ENCODE measurements around the gene COA7.

DNA sequence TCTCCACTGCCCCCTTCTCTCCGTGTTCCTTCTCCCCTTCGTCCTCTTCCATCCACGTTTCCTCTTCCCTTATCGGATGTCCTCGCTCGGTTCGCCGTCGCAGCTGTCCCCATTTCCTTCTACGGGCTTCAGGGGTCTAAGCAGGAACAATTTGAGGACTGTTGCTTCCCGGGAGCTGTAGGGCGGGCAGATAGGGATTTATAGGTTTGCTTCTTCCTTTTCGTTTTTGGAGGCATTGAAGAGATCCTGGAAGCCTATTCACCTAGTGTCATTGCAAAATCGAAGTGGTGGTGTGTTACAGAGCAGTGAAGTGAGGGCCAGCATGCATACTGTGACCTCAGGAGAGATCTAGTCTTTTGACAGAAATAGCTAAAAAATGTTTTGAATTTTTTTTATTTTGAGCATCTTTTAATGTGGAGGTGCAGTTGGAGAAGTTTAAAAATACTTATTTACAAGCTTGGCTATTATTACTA lies 29.0 kb upstream of the COA7 start:
- TF ChIP-seq, protein P1, sequence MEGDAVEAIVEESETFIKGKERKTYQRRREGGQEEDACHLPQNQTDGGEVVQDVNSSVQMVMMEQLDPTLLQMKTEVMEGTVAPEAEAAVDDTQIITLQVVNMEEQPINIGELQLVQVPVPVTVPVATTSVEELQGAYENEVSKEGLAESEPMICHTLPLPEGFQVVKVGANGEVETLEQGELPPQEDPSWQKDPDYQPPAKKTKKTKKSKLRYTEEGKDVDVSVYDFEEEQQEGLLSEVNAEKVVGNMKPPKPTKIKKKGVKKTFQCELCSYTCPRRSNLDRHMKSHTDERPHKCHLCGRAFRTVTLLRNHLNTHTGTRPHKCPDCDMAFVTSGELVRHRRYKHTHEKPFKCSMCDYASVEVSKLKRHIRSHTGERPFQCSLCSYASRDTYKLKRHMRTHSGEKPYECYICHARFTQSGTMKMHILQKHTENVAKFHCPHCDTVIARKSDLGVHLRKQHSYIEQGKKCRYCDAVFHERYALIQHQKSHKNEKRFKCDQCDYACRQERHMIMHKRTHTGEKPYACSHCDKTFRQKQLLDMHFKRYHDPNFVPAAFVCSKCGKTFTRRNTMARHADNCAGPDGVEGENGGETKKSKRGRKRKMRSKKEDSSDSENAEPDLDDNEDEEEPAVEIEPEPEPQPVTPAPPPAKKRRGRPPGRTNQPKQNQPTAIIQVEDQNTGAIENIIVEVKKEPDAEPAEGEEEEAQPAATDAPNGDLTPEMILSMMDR (IDR thresholded peaks at IDR 0.05 in 4 of 5, conservative IDR thresholded peaks at IDR 0.05 in 1 of 5), result no peak
- TF ChIP-seq POLR2A (IDR thresholded peaks at IDR 0.05), result no peak

All from gastrocnemius medialis (tissue), 4 donors.